ENCODE measurements around the gene GPR33. TPM values are rescaled to one million over a fixed set of nuclear protein-coding genes. Genes with fewer than 3 reads are reported as not detected.

Gene GPR33
- total and polyA plus RNA-seq, 2 of the 8 experiments (the other 6 are each of a cell fraction or from before 2014, with no cell fraction given) = not detected

GRCh38 chr14:31487886-31488285 is at the start of gene GPR33 (continued):
- TF ChIP-seq ZNF274 (IDR thresholded peaks at IDR 0.05; ENCODE audit: borderline replicate concordance, extremely low read depth, low read length) (no peak), EGR1 (IDR thresholded peaks at IDR 0.05; ENCODE audit: borderline replicate concordance, low read depth, low read length) (no peak), BRCA1 (IDR thresholded peaks at IDR 0.05; ENCODE audit: low read depth, low read length) (no peak), SP1 (IDR thresholded peaks at IDR 0.05; ENCODE audit: low read depth, low read length) (no peak), E2F6 (IDR thresholded peaks at IDR 0.05) (no peak)

Measured in H1 (cell line).